HepG2 (cell line): ENCODE data around the gene TEAD1. TPM values are rescaled to one million over a fixed set of nuclear protein-coding genes. Genes with fewer than 3 reads are reported as not detected.

ENCODE experiments used
- GATAD2A ChIP-seq: IDR thresholded peaks from 2 replicates; pipeline ENCODE4 v1.6.1; 2016
- GPN1 ChIP-seq: sonication (generic); formaldehyde crosslinking; IDR thresholded peaks from 2 replicates; pipeline ENCODE4 v1.5.1; 2020; ENCODE audit warnings: missing genetic modification reagents, borderline replicate concordance
- HNRNPL ChIP-seq: fragments of 200-400 bp; formaldehyde crosslinking; IDR thresholded peaks from 2 replicates; pipeline ENCODE4 v1.6.1; 2017; ENCODE audit warnings: mild to moderate bottlenecking, low read depth, low read length
- MLLT10 ChIP-seq: sonication (generic); formaldehyde crosslinking; IDR thresholded peaks from 2 replicates; pipeline ENCODE4 v1.4.0; 2020; ENCODE audit warnings: missing genetic modification reagents
- MTF1 ChIP-seq: sonication (generic); formaldehyde crosslinking; IDR thresholded peaks from 2 replicates; pipeline ENCODE4 v1.5.0; 2020; ENCODE audit warnings: missing genetic modification reagents
- PAX8 ChIP-seq: sonication (generic); formaldehyde crosslinking; IDR thresholded peaks from 2 replicates; pipeline ENCODE4 v1.8.0; 2022; ENCODE audit warnings: mild to moderate bottlenecking, missing genetic modification reagents, borderline replicate concordance
- RNF2 ChIP-seq: fragments of 450-650 bp; conservative IDR thresholded peaks from 2 replicates; pipeline ENCODE4 v1.6.1; 2016; ENCODE audit warnings: low read depth
- SALL1 ChIP-seq: sonication (generic); formaldehyde crosslinking; IDR thresholded peaks from 2 replicates; pipeline ENCODE4 v1.8.0; 2022; ENCODE audit warnings: mild to moderate bottlenecking, missing genetic modification reagents
- ZBTB4 ChIP-seq: sonication (generic); formaldehyde crosslinking; IDR thresholded peaks from 2 replicates; pipeline ENCODE4 v1.4.0; 2020; ENCODE audit warnings: missing genetic modification reagents, mild to moderate bottlenecking, borderline replicate concordance
- ZNF280D ChIP-seq: sonication (generic); formaldehyde crosslinking; IDR thresholded peaks from 2 replicates; pipeline ENCODE4 v1.5.1; 2020; ENCODE audit warnings: mild to moderate bottlenecking, missing genetic modification reagents
- ZNF567 ChIP-seq: sonication (generic); formaldehyde crosslinking; IDR thresholded peaks from 2 replicates; pipeline ENCODE4 v1.8.1; 2023; ENCODE audit warnings: mild to moderate bottlenecking, missing genetic modification reagents, borderline replicate concordance
- ZNF746 ChIP-seq: sonication (generic); formaldehyde crosslinking; IDR thresholded peaks from 2 replicates; pipeline ENCODE4 v1.8.0; 2022; ENCODE audit warnings: mild to moderate bottlenecking, missing genetic modification reagents
- polyA plus RNA-seq, 8 experiments: library from polyadenylated mRNA; depleted of rRNA in 3 of 8; stranded (reverse) in 7 of 8; unstranded in 1 of 8; fragments of >200 nt; fragmentation: Illumina TruSeq in 4 of 8; extraction: Trizol in 4 of 8; gene quantifications; 2 replicates each; pipeline versions ENCODE4 v1.2.1 to v1.2.3, GENCODE V29; 2011 to 2016; ENCODE audit warnings: low read depth in 4 of 8, missing spikeins in 1 of 8, mixed read lengths in 1 of 8; ENCODE audit not compliant: insufficient read depth in 1 of 8
- total RNA-seq, 5 experiments: library from RNA; depleted of rRNA; stranded (reverse); fragments of >200 nt; fragmentation: Illumina TruSeq; extraction: Trizol; gene quantifications; 2 replicates each; pipeline ENCODE4 v1.2.3, GENCODE V29; 2016; ENCODE audit warnings: low read depth in 1 of 5
- TF ChIP-seq, protein P1 (sequence below): sonication (generic); formaldehyde crosslinking; IDR thresholded peaks from 2 replicates; pipeline ENCODE4 v1.5.0; 2020; ENCODE audit warnings: missing genetic modification reagents
- TF ChIP-seq, protein P2 (sequence below): sonication (generic); formaldehyde crosslinking; IDR thresholded peaks from 2 replicates; pipeline ENCODE4 v1.4.0; 2020; ENCODE audit warnings: missing genetic modification reagents, borderline replicate concordance
- TF ChIP-seq, protein P3 (sequence below): sonication (generic); formaldehyde crosslinking; IDR thresholded peaks from 2 replicates; pipeline ENCODE4 v1.5.0; 2020; ENCODE audit warnings: mild to moderate bottlenecking, missing genetic modification reagents
- TF ChIP-seq, protein P4 (sequence below): sonication (generic); formaldehyde crosslinking; IDR thresholded peaks from 2 replicates; pipeline ENCODE4 v1.5.0; 2020; ENCODE audit warnings: missing genetic modification reagents

Gene TEAD1
- total and polyA plus RNA-seq, 2 of the 13 experiments (the other 11 are each of a cell fraction or from before 2014, with no cell fraction given): 20.1 to 30.5 TPM

- TF ChIP-seq, protein P1, sequence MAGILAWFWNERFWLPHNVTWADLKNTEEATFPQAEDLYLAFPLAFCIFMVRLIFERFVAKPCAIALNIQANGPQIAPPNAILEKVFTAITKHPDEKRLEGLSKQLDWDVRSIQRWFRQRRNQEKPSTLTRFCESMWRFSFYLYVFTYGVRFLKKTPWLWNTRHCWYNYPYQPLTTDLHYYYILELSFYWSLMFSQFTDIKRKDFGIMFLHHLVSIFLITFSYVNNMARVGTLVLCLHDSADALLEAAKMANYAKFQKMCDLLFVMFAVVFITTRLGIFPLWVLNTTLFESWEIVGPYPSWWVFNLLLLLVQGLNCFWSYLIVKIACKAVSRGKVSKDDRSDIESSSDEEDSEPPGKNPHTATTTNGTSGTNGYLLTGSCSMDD (CRISPR knock-in tag): no peak
- TF ChIP-seq ZNF567: no peak
- TF ChIP-seq MLLT10 (CRISPR knock-in tag): no peak
- no peak for TF ChIP-seq ZNF746 (CRISPR knock-in tag)
- TF ChIP-seq MTF1 (CRISPR knock-in tag): no peak
- no peak for TF ChIP-seq ZBTB4 (CRISPR knock-in tag)
- no peak for TF ChIP-seq GPN1 (CRISPR knock-in tag)
- no peak for TF ChIP-seq HNRNPL
- TF ChIP-seq, protein P2, sequence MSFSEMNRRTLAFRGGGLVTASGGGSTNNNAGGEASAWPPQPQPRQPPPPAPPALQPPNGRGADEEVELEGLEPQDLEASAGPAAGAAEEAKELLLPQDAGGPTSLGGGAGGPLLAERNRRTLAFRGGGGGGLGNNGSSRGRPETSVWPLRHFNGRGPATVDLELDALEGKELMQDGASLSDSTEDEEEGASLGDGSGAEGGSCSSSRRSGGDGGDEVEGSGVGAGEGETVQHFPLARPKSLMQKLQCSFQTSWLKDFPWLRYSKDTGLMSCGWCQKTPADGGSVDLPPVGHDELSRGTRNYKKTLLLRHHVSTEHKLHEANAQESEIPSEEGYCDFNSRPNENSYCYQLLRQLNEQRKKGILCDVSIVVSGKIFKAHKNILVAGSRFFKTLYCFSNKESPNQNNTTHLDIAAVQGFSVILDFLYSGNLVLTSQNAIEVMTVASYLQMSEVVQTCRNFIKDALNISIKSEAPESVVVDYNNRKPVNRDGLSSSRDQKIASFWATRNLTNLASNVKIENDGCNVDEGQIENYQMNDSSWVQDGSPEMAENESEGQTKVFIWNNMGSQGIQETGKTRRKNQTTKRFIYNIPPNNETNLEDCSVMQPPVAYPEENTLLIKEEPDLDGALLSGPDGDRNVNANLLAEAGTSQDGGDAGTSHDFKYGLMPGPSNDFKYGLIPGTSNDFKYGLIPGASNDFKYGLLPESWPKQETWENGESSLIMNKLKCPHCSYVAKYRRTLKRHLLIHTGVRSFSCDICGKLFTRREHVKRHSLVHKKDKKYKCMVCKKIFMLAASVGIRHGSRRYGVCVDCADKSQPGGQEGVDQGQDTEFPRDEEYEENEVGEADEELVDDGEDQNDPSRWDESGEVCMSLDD (CRISPR knock-in tag): no peak
- TF ChIP-seq RNF2: no peak
- TF ChIP-seq, protein P3, sequence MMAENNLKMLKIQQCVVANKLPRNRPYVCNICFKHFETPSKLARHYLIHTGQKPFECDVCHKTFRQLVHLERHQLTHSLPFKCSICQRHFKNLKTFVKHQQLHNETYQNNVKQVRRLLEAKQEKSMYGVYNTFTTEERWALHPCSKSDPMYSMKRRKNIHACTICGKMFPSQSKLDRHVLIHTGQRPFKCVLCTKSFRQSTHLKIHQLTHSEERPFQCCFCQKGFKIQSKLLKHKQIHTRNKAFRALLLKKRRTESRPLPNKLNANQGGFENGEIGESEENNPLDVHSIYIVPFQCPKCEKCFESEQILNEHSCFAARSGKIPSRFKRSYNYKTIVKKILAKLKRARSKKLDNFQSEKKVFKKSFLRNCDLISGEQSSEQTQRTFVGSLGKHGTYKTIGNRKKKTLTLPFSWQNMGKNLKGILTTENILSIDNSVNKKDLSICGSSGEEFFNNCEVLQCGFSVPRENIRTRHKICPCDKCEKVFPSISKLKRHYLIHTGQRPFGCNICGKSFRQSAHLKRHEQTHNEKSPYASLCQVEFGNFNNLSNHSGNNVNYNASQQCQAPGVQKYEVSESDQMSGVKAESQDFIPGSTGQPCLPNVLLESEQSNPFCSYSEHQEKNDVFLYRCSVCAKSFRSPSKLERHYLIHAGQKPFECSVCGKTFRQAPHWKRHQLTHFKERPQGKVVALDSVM (CRISPR knock-in tag): peak; percentile 91
- TF ChIP-seq GATAD2A: peak; percentile 49; the same call in 1 of the 2 replicates
- TF ChIP-seq ZNF280D (CRISPR knock-in tag): no peak
- no peak for TF ChIP-seq PAX8
- TF ChIP-seq SALL1: peak; percentile 85
- TF ChIP-seq, protein P4, sequence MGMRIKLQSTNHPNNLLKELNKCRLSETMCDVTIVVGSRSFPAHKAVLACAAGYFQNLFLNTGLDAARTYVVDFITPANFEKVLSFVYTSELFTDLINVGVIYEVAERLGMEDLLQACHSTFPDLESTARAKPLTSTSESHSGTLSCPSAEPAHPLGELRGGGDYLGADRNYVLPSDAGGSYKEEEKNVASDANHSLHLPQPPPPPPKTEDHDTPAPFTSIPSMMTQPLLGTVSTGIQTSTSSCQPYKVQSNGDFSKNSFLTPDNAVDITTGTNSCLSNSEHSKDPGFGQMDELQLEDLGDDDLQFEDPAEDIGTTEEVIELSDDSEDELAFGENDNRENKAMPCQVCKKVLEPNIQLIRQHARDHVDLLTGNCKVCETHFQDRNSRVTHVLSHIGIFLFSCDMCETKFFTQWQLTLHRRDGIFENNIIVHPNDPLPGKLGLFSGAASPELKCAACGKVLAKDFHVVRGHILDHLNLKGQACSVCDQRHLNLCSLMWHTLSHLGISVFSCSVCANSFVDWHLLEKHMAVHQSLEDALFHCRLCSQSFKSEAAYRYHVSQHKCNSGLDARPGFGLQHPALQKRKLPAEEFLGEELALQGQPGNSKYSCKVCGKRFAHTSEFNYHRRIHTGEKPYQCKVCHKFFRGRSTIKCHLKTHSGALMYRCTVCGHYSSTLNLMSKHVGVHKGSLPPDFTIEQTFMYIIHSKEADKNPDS (CRISPR knock-in tag): no peak
These were observed 4.3 kb upstream of the TEAD1 start (continued) for GRCh38 chr11:12669930-12670329.
